Hematopoietic multipotent progenitor cell treated with erythropoietin and hydrocortisone succinate and interleukin-3 and kit ligand, for 17 days (in vitro differentiated cells): ENCODE results near the gene CDR2.

Experiments used
- DNase-seq: peaks from one replicate; pipeline ENCODE4 v3.0.0-alpha.2; 2015; ENCODE audit warnings: low spot score

The CDR2 gene

GRCh38 chr16:22324787-22325597 lies 49.4 kb downstream of the CDR2 start:
- no peak for DNase-seq

DNA sequence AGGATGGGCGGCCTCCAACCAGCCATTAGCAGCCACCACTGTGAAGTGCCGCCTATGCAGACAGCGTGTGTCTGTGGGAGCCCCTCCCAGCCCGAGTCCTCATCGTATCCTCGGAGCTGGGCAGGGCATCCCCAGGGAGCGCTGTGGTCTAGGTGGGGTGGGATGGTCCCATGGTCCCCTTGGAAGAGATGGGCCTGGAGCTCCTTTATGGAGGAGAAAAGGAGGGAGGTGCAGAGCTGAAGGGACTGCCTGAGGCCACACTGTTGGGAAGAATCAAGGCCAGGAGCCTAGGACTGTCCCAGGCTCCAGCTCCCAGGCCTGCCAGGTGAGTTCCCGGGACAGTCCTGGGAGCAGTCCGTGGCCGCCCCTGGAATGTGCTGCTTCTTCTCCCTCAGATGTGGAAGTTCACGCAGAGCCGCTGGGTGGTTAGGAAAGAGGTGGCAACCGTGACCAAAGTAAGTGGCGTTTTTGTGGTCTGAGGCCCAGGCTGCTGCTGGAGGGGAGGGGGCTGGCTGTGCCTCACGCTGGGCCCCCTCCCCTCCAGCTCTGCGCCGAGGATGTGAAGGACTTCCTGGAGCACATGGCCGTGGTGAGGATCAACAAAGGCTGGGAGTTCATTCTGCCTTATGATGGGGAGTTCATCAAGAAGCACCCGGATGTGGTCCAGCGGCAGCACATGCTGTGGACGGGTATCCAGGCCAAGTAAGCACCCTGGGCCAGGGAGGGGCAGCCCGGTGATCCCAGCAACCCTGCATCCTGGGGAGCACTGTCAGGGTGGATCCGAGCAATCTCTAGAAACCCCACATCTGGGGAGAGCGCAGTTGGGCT lies 50.2 kb downstream of the CDR2 start:
- DNase-seq = no peak

GRCh38 chr16:22323173-22323958 lies 51.1 kb downstream of the CDR2 start:
- no peak for DNase-seq

DNA sequence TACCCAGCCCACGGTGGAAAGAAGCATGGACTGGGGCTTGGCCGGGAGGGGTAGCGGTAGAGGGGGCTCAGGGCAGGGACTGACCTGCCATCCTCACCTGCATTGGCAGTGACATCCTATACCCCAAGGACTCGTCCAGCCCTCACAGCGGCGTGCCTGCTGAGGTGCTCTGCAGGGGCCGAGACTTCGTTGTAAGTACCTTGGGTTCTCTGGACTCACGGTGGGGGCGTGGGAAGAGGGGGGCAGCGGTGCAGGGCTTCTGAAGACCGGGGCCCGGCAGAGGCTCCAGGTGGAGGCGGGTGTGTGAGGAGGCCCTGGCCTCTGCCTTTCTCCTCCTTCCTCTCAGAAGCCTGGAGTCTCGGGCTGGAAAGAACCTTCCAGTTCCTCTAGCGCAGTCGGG lies 51.7 kb downstream of the CDR2 start:
- no peak for DNase-seq

- no peak for DNase-seq
These were observed 52.4 kb downstream of the CDR2 start for GRCh38 chr16:22322021-22322471.

DNA sequence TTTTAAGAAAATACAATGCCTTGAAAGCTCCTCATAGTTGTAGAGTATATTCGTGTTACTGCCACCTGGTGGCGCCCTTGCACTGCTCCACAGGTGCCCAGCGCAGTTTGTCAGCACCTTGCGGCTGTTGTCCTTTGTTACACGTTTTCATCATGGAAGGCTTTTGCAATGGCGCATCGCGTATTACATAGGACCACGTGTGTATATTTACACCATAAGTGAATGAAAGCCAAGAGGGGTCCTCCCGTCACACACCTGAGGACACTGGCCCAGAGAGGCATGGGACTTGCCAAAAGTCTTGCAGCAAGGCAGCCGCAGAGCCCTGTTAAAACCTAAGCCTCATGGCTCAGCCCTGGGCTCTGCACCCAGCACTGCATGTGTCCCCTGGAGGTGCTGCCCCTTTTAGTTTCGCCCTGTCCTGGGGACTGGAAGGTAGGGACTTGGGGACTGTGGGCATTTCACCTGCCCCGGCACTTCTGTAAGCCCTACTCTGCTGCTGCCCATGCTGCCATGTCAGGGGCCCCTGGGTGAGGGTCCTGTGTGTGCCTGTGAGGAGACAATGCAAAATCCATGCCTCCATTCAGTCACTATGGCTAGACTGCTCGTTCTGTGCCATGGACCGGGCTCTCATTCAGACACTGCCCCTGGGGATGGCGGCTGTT lies 52.9 kb downstream of the CDR2 start:
- DNase-seq = peak; percentile 73

DNA sequence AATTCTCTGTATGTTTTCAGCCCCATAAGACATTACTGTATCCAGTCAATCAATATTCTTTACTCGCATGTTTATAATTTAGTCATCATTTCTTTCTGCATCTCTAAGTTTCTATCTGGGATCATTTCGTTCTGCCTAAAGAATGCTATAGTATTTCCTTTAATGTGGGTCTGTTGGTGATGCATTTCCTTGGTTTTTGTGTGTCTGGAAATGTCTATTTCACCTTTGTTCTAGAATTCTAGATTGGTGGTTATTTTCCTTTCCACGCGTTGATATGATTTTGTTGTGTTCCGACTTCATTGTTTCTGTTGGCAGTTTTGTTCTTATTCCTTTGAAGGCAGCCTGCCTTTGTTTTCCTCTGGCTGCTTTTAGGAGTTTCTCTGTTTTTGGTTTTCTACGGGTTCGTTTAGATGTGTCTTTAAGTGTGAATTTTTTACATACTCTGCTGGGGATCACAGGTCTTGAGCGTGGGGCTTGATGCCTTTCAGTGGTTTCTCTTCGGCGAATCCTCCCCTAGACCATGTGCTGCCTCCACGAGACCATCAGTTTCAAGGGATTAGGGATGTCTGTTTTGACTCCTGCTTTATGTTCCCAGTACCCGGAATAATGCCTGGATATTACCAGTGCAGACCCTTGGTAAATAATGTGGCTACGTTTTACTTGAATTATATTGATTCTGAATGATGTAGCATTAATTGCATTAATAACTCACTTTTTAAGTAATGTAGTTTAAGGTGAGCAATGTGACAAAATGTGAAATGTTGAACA lies 53.7 kb downstream of the CDR2 start:
- DNase-seq = no peak

GRCh38 chr16:22318690-22319358 lies 55.6 kb downstream of the CDR2 start:
- DNase-seq = peak; percentile 67

DNA sequence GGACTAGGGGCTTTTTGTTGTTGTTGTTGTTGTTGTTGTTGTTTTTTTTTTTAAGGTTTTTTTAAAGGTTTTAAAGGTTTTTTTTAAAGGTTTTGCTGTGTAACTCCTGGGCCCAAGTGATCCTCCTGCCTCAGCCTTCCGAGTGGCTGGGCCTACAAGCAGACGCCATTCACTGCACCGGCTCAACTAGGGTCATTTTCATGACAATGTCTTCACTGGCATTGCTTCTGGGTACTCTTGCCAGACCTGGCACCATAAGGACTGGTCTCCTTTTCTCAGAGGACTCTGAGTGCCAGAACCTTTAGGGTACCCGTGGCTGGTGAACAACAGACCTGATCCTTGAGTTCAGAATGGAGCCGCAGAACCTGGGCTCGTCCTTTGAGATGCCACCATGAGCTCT lies 56.8 kb downstream of the CDR2 start:
- no peak for DNase-seq

DNA sequence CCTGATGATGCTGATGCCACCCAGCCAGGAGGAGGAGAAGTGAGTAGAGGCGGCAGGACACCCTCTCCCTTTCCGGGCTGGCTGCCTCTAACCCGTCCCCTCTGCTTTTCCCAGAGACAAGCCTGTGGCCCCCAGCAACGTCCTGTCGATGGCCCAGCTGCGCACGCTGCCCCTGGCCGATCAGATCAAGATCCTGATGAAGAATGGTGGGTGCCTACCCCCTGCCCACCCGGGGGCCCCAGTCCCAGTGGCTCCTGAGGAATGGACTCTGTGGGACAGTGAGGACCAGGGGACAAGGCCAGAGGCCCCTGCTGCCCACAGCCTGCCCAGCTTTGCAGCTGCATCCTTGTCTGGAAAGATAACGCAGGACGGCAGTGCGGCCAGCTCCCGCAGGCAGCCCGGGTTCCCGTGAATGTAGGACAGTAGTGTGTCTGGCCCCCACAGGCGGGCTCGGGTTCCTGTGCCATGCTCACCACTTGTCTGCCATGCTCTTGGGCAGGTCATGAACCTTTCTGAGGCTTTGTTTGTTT lies 57.4 kb downstream of the CDR2 start:
- DNase-seq = no peak

DNA sequence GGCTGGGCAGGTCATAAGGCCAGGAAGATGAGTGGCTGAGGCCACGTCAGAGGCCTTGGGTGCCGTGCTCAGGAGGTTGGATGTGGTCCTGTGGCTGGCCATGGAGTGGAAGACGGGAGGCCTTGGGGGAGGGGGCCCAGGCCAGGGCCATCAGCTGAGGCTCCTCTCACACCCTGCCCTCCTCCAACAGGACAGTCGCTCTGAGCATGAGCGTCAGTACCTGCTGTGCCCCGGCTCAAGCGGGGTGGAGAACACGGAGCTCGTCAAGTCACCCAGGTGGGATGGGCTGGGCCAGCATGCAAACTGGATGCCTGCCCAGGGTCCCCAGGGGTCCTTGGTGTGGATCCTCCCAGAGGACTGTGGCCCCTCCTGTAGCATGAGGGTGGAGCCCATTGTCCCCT lies 58.0 kb downstream of the CDR2 start:
- DNase-seq = no peak

- DNase-seq = no peak
These were observed 58.4 kb downstream of the CDR2 start for GRCh38 chr16:22315979-22316378.

DNA sequence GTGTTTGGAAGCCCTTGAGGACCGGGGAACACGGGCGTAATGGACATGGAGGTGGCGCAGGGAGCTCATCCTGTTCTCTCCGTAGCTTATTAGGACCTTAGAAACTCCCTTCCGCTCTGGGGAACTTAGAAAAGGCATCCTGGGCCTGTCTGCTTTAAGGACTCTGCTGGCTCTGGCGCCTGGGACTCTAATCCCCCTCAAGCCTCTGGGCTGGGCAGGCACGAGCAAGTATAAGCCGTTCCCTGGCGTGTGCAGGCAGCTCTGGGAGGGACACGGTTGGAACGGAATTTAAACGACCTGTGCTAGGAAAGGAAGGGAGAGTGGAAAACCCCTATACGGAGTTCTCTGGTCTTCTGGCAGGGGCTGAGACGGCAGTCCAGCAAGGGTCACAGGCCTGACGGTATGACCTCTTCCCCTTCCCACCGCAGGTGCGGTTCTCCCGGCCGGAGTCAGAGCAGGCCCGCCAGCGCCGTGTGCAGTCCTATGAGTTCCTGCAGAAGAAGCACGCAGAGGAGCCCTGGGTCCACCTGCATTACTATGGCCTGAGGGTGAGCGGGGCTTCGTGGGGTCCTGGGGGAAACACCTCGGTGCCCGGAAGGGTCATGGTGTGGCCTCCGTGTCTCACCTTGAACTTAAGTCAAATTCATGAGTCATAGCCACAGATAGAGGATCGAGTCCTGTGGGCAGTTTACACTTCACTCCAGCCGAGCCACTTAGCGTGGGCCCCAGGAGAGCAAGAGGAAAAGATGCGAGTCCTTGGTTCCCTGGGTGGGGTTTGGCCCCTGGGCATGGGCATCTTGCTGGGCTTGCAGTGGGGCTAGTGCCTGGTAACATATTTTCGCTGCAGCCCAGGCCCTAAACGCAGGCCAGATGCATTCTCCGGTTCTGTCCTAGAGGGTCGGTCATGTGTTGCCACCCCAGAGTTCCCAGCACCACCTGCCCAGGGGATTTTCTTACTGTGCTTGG lies 59.5 kb downstream of the CDR2 start:
- DNase-seq = no peak

DNA sequence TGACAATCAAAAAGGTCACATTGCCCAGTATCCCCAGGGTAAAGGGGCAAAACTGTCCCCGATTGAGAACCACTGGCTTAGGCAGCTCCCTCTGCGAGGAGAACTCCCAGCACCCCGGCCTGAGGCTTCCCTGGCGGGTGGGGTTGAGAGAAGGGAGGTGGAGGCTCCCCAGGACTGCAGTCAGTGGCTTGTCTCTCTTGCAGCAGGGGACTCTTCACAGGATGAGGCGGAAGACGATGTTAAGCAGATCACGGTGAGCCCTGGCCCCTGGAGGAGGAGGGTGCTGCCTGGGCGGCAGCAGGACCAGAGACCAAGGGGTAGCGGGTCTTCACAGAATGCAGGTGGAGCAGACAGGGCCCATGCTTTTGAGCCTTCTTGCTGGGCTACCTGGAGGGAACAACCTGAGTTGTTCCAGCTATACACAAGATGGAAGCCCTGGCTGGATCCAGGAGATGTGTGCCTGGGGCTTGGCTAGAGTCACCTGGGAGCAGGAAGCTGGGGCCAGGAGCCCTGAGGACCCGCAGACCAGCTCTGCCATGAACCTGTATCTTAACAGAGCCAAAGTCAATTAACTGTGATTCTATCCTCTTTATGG lies 60.4 kb downstream of the CDR2 start:
- no peak for DNase-seq

DNA sequence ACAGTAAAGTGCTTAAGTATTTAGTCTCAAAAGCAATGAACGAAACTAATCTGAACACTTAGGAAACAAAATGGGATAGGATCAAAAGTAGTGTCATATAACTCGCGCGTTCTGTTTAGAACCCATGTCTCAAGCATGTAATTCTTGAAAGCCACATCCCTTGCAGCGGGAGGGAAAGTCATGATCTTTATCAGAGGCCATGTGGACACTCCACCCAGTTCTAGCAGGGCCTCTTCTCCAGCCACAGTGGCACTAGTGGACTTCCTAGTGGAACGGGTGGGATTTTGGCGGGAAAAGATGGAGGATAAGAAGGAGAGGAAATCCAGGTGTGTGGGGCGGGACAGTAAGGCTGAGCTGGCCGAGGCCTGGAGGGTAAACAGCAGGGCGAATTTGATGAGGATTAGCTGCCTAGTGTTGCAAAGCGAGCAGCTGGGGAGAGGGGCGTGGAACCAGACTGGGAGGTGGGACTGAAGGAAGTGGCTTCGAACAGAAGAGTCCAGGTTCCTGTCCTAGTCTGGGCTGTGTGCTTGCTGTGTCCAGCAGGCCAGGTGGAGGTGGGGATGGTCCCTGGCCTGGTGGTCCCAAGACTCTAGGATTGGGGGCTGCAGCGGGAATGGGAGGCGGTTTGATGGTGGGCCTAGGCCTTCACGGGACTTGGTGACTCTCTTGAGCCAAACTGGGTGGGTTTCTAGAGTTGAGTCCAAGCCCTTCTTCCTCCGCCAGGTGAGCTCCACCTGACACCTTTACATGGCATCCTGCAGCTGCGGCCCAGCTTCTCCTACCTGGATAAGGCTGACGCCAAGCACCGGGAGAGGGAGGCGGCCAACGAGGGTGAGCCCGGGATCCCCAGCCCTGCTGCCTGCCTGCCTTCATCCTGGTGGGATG lies 61.3 kb downstream of the CDR2 start:
- no peak for DNase-seq

DNA sequence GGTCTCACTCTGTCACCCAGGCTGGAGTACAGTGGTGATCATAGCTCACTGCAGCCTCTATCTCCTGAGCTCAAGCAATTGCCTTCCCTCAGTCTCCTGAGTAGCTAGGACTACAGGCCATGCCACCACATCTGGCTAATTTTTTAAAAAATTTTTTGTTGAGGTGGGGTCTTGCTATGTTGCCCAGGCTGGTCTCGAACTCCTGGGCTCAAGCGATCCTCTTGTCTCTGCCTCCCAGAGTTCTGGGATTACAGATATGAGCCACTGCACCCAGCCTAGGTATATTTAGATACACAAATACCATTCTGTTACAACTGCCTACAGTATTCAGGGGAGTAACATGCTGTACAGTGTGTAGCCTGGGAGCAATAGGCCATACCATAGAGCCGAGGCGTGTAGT lies 62.9 kb downstream of the CDR2 start:
- DNase-seq = no peak

DNA sequence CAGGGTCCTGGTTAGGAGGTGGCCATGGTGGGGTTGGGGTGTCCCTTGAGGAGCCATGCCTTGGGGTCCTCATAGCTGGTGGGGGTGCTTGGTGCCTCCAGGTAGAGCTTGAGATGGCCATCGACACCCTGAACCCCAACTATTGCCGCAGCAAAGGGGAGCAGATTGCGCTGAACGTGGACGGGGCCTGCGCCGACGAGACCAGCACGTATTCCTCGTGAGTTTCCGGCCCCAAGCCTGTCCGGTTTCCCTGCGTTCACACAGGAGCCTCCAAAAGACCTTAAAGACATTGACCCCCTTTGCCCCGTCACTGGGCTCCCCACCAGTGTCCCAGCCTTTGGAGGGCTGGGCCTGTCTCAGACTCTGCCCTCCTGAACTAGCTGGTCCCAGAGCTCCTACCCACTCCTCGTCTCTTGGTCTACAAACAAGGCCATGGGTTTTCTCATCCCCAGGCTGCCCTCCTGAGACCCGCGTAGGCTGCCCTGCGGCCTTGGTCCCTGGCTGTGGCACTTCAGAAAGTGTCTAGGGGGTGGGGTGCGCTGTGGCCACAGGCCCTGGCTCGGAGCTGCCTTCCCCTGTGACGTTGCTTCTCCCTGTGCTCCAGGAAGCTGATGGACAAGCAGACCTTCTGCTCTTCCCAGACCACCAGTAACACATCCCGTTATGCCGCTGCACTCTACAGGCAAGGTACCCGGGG lies 65.4 kb downstream of the CDR2 start:
- DNase-seq = no peak
